Measurements from ENCODE around the gene ITGAX.
"Not testable (repeated sequence)": the region's sequence is repeated elsewhere in the genome, so short reads cannot be mapped to it uniquely, and the experiment has no call there.

Gene ITGAX

DNA sequence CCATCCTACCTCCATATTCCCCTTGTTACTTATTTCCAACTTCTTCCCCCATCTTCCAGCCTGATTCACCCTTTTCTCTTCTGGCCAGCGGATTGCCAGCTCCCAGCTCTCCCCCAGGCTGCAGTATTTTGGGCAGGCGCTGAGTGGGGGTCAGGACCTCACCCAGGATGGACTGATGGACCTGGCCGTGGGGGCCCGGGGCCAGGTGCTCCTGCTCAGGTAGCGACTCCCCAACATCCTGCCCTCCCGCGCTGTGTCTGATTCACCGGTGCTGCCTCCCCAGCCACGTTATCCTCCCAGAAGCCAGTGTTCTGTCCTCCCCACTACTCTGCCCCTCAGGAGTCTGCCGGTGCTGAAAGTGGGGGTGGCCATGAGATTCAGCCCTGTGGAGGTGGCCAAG lies 57.8 kb downstream of the ITGAX start:
- DNase-seq, result no peak

DNA sequence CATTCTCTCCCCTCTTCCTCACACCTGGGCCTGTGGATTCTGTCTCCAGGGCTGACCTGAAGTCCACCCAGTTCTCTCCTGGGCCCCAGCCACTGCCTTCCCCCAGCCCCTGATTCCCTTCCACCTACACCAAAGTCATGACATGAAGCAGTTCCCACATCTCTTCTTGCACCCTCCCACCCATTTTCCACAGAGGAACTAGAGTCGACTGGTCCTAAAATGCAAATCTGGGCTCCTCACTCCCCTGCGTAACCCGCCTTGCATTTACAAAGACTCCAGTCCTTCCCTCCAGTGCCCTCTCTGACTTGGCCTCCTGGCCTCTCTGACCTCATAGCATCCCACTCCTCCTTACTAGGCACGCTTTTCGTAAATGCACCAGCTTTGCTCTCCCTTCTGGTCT lies 58.4 kb downstream of the ITGAX start:
- DNase-seq, result no peak

DNA sequence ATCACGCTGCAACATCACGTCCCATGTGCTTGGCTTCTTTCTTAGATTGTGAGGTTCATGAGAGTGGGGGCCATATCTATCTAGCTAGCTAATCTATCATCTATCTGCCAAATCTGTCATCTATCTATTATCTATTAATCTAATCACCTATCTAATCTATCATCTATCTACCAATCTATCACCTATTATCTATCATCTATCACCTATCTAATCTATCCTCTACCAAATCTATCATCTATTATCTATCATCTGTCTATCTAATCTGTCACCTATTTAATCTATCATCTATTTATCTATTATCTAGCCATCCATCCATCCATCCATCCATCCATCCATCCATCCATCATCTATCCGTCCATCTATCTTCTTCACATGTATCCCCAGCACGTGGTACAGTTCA lies 59.0 kb downstream of the ITGAX start:
- DNase-seq, result no peak

DNA sequence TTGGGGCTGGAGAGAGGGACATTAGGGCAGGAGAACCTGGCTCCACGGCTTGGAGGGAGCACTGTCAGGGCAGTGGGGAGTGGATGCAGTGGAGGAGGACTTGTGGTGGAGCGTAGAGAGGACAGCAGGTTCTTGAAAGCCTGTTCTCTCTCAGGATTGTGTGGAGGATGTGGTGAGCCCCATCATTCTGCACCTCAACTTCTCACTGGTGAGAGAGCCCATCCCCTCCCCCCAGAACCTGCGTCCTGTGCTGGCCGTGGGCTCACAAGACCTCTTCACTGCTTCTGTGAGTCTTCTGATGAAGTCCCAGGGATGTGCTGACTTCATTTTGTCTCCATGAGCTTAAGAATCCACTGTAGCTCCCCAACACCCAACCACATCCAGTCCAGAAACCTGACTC lies 59.7 kb downstream of the ITGAX start:
- DNase-seq, result no peak

DNA sequence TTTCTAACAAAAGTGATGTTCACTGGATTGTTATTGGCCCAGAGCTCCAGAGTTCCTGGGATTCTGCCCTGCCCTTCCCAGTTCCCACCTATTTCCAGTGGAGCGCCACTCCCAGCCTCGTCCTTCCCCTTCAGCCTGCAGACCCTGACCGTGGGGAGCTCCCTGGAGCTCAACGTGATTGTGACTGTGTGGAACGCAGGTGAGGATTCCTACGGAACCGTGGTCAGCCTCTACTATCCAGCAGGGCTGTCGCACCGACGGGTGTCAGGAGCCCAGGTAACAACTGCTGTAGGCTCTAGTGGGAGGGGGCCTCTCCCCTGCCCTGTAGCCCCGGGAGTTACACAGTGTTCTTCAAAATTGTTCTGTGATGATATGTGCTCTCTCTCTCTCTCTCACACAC lies 61.4 kb downstream of the ITGAX start:
- no peak for DNase-seq

- DNase-seq, result not testable (repeated sequence)
Measured at GRCh38 chr16:31417036-31417435, 62.1 kb downstream of the ITGAX start.

- no peak for DNase-seq
Measured at GRCh38 chr16:31417916-31418315, 62.9 kb downstream of the ITGAX start.

GRCh38 chr16:31420037-31420436 lies 65.1 kb downstream of the ITGAX start:
- no peak for DNase-seq

GRCh38 chr16:31421587-31421986 lies 66.6 kb downstream of the ITGAX start:
- DNase-seq, result no peak

DNA sequence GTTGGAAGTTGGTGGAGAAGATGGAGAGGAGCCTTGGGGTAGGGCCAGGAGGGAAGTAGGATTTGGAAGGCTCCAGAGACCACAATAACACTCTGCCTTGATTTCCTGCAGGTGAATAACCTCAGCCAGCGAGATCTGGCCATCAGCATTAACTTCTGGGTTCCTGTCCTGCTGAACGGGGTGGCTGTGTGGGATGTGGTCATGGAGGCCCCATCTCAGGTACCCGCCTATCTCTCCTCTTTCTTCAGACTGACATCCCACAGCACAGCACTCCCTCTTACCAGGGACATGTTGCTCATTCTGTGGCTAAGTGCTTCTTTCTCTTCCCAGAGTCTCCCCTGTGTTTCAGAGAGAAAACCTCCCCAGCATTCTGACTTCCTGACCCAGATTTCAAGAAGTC lies 68.3 kb downstream of the ITGAX start:
- DNase-seq, result no peak

GRCh38 chr16:31423801-31424200 lies 68.8 kb downstream of the ITGAX start:
- no peak for DNase-seq

DNA sequence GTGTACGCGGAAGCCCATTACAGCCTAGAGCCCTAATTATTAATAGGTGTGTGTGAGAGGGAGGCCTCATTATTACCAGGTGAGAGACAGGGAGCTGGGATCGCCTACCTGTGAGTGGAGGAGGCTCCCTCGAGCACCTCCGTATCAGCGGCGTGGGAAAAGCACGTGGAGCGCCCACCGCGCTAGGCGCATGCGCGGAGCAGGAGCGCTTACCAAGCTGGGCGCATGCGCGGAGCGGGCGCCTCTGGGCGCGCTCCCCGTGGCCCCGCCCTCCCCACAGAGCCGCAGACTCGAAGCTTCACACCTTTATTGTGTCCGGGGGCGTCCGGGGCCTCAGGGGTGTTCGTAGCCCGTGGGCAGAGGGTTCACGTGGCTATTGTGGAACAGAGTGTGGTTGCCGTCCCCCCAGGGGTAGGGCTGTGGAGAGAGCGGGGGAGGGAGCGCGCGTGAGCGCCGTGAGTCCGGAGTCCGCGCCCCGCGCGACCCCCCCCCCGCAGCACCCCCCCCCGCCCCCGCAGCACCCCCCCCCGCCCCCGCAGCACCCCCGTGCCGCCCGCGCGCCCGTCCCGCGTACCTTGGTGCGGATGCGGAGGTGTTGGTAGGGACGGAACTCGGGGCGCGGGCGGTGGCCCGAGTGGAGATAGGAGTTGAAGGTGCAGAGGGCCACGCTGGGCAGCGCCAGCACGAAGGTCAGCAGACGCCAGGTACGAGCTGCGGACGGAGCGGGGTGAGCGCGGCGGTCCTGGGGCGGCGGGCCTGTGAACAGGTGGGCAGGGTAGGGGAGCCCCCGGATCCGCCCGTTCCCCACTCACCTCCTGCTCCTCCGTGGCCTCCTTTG lies 72.7 kb downstream of the ITGAX start:
- peak; percentile 68 for DNase-seq

DNA sequence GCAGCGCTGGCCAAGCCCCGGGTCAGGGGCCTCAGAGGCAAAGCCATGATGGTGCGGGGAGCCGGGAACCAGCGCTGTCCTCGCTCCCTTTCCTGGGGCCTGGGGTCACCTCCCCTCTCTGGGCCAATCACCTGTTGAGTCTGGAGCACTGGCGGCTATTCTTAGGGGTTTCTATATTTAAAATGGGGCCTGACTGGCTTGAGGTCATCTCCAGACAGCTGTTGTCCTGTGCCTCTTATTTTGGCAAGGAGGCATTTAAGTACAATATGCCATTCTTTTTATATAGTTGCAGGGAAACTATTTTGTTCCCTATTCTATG lies 73.3 kb downstream of the ITGAX start, which contains the start of gene COX6A2:
Gene COX6A2 (minus strand): TSS at position 82 of the 319 bp plus-strand sequence. CDS start 35 bp downstream, at position 47.
- no peak for DNase-seq

GRCh38 chr16:31428638-31429247 lies 73.8 kb downstream of the ITGAX start:
- DNase-seq, result no peak

DNA sequence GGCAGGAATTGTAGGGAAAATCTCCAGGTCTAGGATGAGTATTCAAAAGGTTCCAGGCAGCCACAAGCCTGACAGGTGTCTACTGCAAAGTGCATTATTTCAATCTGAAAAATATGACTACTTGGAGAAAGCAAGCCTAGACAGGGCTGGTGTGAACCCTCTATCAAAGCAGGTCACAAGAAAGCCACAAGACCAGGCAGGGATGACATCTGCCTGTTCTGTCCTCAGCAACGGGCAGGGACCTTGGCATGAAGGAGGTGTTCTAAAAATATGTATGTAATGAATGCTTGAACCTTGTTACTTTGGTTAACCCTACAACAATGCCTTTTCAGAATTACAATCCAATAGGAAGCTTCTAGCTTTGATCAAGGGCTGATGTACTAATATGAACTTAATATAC lies 74.3 kb downstream of the ITGAX start:
- no peak for DNase-seq

- no peak for DNase-seq
Measured at GRCh38 chr16:31429796-31430195, 74.8 kb downstream of the ITGAX start.

- DNase-seq, result no peak
Measured at GRCh38 chr16:31430380-31431052, 75.5 kb downstream of the ITGAX start.

Measured in stimulated activated CD4-positive, alpha-beta T cell treated with anti-CD3 and anti-CD28 coated beads, Interleukin-12 subunit alpha, Interleukin-12 subunit beta, amount 100 ng/mL, for 4 hours (primary cell).